Smooth muscle cell (in vitro differentiated cells): ENCODE results near the gene ZIK1. TPM values are rescaled to one million over a fixed set of nuclear protein-coding genes. Genes with fewer than 3 reads are reported as not detected.

Source experiments
- DNase-seq: peaks from one replicate; lab custom pipeline; 2025; ENCODE audit not compliant: unreplicated experiment; lab: John Stamatoyannopoulos, UW
- H2AFZ ChIP-seq: fragments of 200-600 bp; sonication (generic); 2 replicates; pipeline ENCODE4 v1.6.0; 2016; ENCODE audit warnings: antibody characterized with exemption, low read depth, mild to moderate bottlenecking
- H3F3A ChIP-seq: fragments of 200-600 bp; sonication (generic); 2 replicates; pipeline ENCODE4 v1.6.0; 2017; ENCODE audit warnings: antibody characterized with exemption, low read depth
- H3K27ac ChIP-seq: fragments of 200-600 bp; sonication (generic); 2 replicates; pipeline ENCODE4 v1.5.1; 2016; ENCODE audit warnings: low read depth, mild to moderate bottlenecking
- H3K27me3 ChIP-seq: fragments of 200-600 bp; sonication (generic); 2 replicates; pipeline ENCODE4 v1.6.1; 2016; ENCODE audit warnings: low read depth, mild to moderate bottlenecking
- H3K36me3 ChIP-seq: fragments of 200-600 bp; sonication (generic); 2 replicates; pipeline ENCODE4 v1.5.1; 2016; ENCODE audit warnings: low read depth
- H3K4me1 ChIP-seq: fragments of 200-600 bp; sonication (generic); 2 replicates; pipeline ENCODE4 v1.5.1; 2016; ENCODE audit warnings: low read depth
- H3K4me2 ChIP-seq: fragments of 200-600 bp; sonication (generic); 2 replicates; pipeline ENCODE4 v1.6.0; 2016; ENCODE audit warnings: mild to moderate bottlenecking
- H3K4me3 ChIP-seq: fragments of 200-600 bp; sonication (generic); 2 replicates; pipeline ENCODE4 v1.5.1; 2016; ENCODE audit warnings: mild to moderate bottlenecking
- H3K79me2 ChIP-seq: fragments of 200-600 bp; sonication (generic); 2 replicates; pipeline ENCODE4 v1.6.0; 2016; ENCODE audit warnings: low read depth, mild to moderate bottlenecking
- H3K9ac ChIP-seq: fragments of 200-600 bp; sonication (generic); 2 replicates; pipeline ENCODE4 v1.6.0; 2016; ENCODE audit warnings: low read depth
- H3K9me3 ChIP-seq: fragments of 200-600 bp; sonication (generic); replicated peaks from 2 replicates; pipeline ENCODE4 v1.5.1; 2016; ENCODE audit warnings: low read depth
- H4K20me1 ChIP-seq: fragments of 200-600 bp; sonication (generic); 2 replicates; pipeline ENCODE4 v1.6.0; 2016; ENCODE audit warnings: low read depth
- WGBS: methylation state at CpG from one replicate; pipeline ENCODE4 v1.1.7; 2016; ENCODE audit warnings: low lambda C conversion rate; 5-methylcytosine and 5-hydroxymethylcytosine counted together
- polyA plus RNA-seq: library from polyadenylated mRNA; unstranded; fragments of >200 nt; fragmentation: Nextera tagmentation; extraction: Ambion mirVana; gene quantifications from 2 replicates; pipeline ENCODE4 v1.2.1, GENCODE V29; 2016
- total RNA-seq: library from RNA; depleted of rRNA; stranded (reverse); fragments of >200 nt; gene quantifications from 2 replicates; pipeline ENCODE4 v1.2.3, GENCODE V29; 2014
- TF ChIP-seq, protein P1 (sequence below): fragments of 200-600 bp; sonication (generic); IDR thresholded peaks from 2 replicates; pipeline ENCODE4 v1.5.1; 2017; ENCODE audit warnings: borderline replicate concordance, mild to moderate bottlenecking, antibody characterized with exemption; ENCODE audit not compliant: insufficient read depth, poor library complexity, severe bottlenecking

ZIK1 gene
- total and polyA plus RNA-seq, 2 experiments from 2014 or later: 4.6 to 6.5 TPM

DNA sequence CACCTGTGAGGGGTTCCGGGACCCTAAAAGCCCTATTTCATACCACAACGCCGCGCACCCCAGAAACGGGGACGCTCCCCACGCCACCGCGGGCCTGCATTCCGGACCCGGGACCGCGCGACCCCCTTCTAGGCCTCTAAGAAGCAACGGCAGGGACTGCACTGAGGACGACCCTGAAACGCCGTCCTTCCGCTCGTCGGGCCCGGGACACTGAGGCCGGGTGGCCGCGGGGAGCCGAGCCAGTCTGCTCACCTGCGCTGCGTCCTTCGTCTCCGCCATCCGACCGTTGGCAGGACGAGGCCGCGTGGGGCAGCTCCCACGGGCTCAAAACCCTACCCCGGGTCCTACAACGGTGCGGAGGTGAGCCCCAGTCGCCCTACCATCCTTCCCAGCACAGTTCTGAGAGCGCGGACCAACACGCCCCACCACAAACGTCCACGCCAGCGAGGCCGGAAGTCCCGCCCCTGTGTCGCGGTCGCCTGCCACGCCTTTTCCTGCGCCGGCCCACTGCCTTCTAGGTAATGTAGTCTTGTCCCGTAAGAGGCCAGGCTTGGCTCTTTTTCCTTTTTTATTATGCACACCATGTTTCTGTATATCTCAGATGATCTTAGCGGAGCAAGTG, 24.4 kb upstream of the ZIK1 start, which contains the start of gene ZNF550:
TSS of gene ZNF550 (minus strand) at position 460 of the 622 bp plus-strand sequence. CDS start at position 279, 181 bp downstream.
- Histone ChIP-seq H3K27me3 (no peaks in the 10 kb centered on the region), H3F3A (no peaks in the 10 kb centered on the region), H3K36me3 (peaks cover 11% of the 10 kb centered on the region), H2AFZ (peak within 1 kb of the TSS; percentile 86), H3K4me2 (peak within 1 kb of the TSS; percentile 89), H3K9me3 (peaks cover 21% of the 10 kb centered on the region), H3K79me2 (peaks cover 21% of the 10 kb centered on the region), H4K20me1 (no peaks in the 10 kb centered on the region), H3K4me3 (peak within 1 kb of the TSS; percentile 80), H3K9ac (peak within 1 kb of the TSS; percentile 66), H3K4me1 (peaks cover 7% of the 10 kb centered on the region), H3K27ac (no peak within 1 kb of the TSS)
- peak; percentile 10 for DNase-seq
- 2% methylated on average over 56 of the region's 56 CpGs for WGBS
- TF ChIP-seq, protein P1, sequence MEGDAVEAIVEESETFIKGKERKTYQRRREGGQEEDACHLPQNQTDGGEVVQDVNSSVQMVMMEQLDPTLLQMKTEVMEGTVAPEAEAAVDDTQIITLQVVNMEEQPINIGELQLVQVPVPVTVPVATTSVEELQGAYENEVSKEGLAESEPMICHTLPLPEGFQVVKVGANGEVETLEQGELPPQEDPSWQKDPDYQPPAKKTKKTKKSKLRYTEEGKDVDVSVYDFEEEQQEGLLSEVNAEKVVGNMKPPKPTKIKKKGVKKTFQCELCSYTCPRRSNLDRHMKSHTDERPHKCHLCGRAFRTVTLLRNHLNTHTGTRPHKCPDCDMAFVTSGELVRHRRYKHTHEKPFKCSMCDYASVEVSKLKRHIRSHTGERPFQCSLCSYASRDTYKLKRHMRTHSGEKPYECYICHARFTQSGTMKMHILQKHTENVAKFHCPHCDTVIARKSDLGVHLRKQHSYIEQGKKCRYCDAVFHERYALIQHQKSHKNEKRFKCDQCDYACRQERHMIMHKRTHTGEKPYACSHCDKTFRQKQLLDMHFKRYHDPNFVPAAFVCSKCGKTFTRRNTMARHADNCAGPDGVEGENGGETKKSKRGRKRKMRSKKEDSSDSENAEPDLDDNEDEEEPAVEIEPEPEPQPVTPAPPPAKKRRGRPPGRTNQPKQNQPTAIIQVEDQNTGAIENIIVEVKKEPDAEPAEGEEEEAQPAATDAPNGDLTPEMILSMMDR: no peak

GRCh38 chr19:57560049-57560491, 23.9 kb upstream of the ZIK1 start:
- H3K4me3 ChIP-seq: peak overlapping the region; percentile 80
- peaks cover 25% of the 10 kb centered on the region for H3K9me3 ChIP-seq
- no peak overlapping the region for H3K9ac ChIP-seq
- peaks cover 7% of the 10 kb centered on the region for H3K4me1 ChIP-seq
- no peak overlapping the region for H3K27ac ChIP-seq
- peaks cover 6% of the 10 kb centered on the region for H3K36me3 ChIP-seq
- TF ChIP-seq, protein P1: no peak
- no peaks in the 10 kb centered on the region for H4K20me1 ChIP-seq
- DNase-seq: no peak
- peaks cover 21% of the 10 kb centered on the region for H3K79me2 ChIP-seq
- H3F3A ChIP-seq: no peaks in the 10 kb centered on the region
- peak overlapping the region; percentile 86 for H2AFZ ChIP-seq
- H3K27me3 ChIP-seq: no peaks in the 10 kb centered on the region
- 89% methylated on average over 23 of the region's 23 CpGs for WGBS
- H3K4me2 ChIP-seq: peak overlapping the region; percentile 89

- H3K4me2 ChIP-seq: no peak overlapping the region
- peaks cover 47% of the 10 kb centered on the region for H3K9me3 ChIP-seq
- no peaks in the 10 kb centered on the region for H3K27me3 ChIP-seq
- no peak overlapping the region for H3K9ac ChIP-seq
- TF ChIP-seq, protein P1: no peak
- no peak overlapping the region for H3K27ac ChIP-seq
- H3F3A ChIP-seq: no peaks in the 10 kb centered on the region
- peaks cover 10% of the 10 kb centered on the region for H3K79me2 ChIP-seq
- no peak overlapping the region for H3K4me3 ChIP-seq
- DNase-seq: no peak
- 50% methylated on average over 1 of the region's 1 CpG for WGBS
- no peaks in the 10 kb centered on the region for H4K20me1 ChIP-seq
- H2AFZ ChIP-seq: no peak overlapping the region
- H3K4me1 ChIP-seq: peaks cover 4% of the 10 kb centered on the region
- H3K36me3 ChIP-seq: no peaks in the 10 kb centered on the region
Observed at GRCh38 chr19:57563547-57563946, 20.4 kb upstream of the ZIK1 start.
